H1 (cell line): ENCODE measurements around the gene CACNA2D1. TPM values are rescaled to one million over a fixed set of nuclear protein-coding genes. Genes with fewer than 3 reads are reported as not detected.

ENCODE experiments used
- CTCF ChIA-PET: fragments of 300-600 bp; sonication (Branson Sonifier 250); formaldehyde crosslinking; loops from one replicate; lab custom pipeline; 2021; ENCODE audit not compliant: partially characterized antibody; lab: Charles Lee
- POLR2A ChIA-PET: fragments of 300-600 bp; sonication (Branson Sonifier 250); formaldehyde crosslinking; loops from one replicate; lab custom pipeline; 2021; ENCODE audit warnings: inconsistent platforms; ENCODE audit not compliant: partially characterized antibody; lab: Charles Lee
- DNase-seq, 2 experiments: peaks; one replicate each; pipeline versions ENCODE4 v3.0.0 to v3.0.0-alpha.2; 2010 to 2022; ENCODE audit warnings: low spot score in 2 of 2, low read depth in 1 of 2, mixed read lengths in 1 of 2
- FAIRE-seq: peaks from 2 replicates; lab custom pipeline; 2011; peaks lifted over from hg19 to GRCh38; lab: Jason Lieb, UNC
- H2AFZ ChIP-seq: 2 replicates; pipeline ENCODE4 v1.8.1; 2012; ENCODE audit warnings: low read length, inconsistent platforms
- H2AK5ac ChIP-seq: 2 replicates; pipeline ENCODE4 v1.6.1; 2013; ENCODE audit warnings: low read depth, low read length
- H2BK120ac ChIP-seq: replicated peaks from 2 replicates; pipeline ENCODE3; 2013; ENCODE audit warnings: low read depth, low read length, inconsistent platforms
- H2BK12ac ChIP-seq: 2 replicates; pipeline ENCODE4 v1.6.1; 2013; ENCODE audit warnings: low read depth, low read length
- H2BK15ac ChIP-seq: 2 replicates; pipeline ENCODE4 v1.6.1; 2013; ENCODE audit warnings: low read length
- H2BK20ac ChIP-seq: 2 replicates; pipeline ENCODE4 v1.6.1; 2013; ENCODE audit warnings: low read length
- H2BK5ac ChIP-seq: 2 replicates; pipeline ENCODE4 v1.6.1; 2013; ENCODE audit warnings: low read depth, low read length
- H3K14ac ChIP-seq: 2 replicates; pipeline ENCODE4 v1.6.1; 2013; ENCODE audit warnings: inconsistent platforms; ENCODE audit not compliant: insufficient read length
- H3K18ac ChIP-seq: 2 replicates; pipeline ENCODE4 v1.6.1; 2013; ENCODE audit warnings: low read length; ENCODE audit errors: extremely low read depth
- H3K23ac ChIP-seq: 2 replicates; pipeline ENCODE4 v1.6.1; 2013; ENCODE audit warnings: inconsistent platforms; ENCODE audit not compliant: insufficient read length
- H3K23me2 ChIP-seq: 2 replicates; pipeline ENCODE4 v1.6.1; 2013; ENCODE audit warnings: low read depth, low read length
- H3K27ac ChIP-seq: 2 replicates; pipeline ENCODE4 v1.6.1; 2011; ENCODE audit warnings: low read depth, low read length, inconsistent platforms
- H3K27me3 ChIP-seq, 4 experiments: replicated peaks in 1 of 4; 1 replicate in 1 of 4; 2 replicates in 3 of 4; pipeline versions ENCODE4 v1.6.1 to v1.8.1; 2011 to 2013; ENCODE audit warnings: low read length in 3 of 4, mild to moderate bottlenecking in 3 of 4, inconsistent platforms in 2 of 4, mixed read lengths in 2 of 4, moderate library complexity in 1 of 4; ENCODE audit not compliant: control insufficient read depth in 3 of 4, insufficient read depth in 3 of 4; ENCODE audit errors: extremely low read depth in 1 of 4
- H3K36me3 ChIP-seq, 4 experiments: 2 replicates each; pipeline versions ENCODE4 v1.6.1 to v1.8.1; 2011 to 2013; ENCODE audit warnings: mild to moderate bottlenecking in 4 of 4, low read length in 3 of 4, moderate library complexity in 2 of 4, control low read depth in 1 of 4, inconsistent platforms in 1 of 4; ENCODE audit not compliant: insufficient read depth in 4 of 4, control insufficient read depth in 2 of 4
- H3K4ac ChIP-seq: replicated peaks from 2 replicates; pipeline ENCODE3; 2013; ENCODE audit warnings: low read length, low read depth, mixed read lengths, inconsistent platforms; ENCODE audit not compliant: insufficient read length
- H3K4me1 ChIP-seq, 4 experiments: replicated peaks in 1 of 4; 1 replicate in 1 of 4; 2 replicates in 3 of 4; pipeline versions ENCODE4 v1.6.1 to v1.8.1; 2011 to 2013; ENCODE audit warnings: low read length in 3 of 4, inconsistent platforms in 2 of 4, mixed read lengths in 1 of 4; ENCODE audit not compliant: insufficient read depth in 4 of 4, control insufficient read depth in 3 of 4
- H3K4me2 ChIP-seq, 2 experiments: 2 replicates each; pipeline versions ENCODE4 v1.6.1 to v1.8.1; 2011 to 2013; ENCODE audit warnings: low read depth in 2 of 2, low read length in 2 of 2, control low read depth in 1 of 2, inconsistent platforms in 1 of 2, mild to moderate bottlenecking in 1 of 2; ENCODE audit not compliant: insufficient read depth in 1 of 2
- H3K4me3 ChIP-seq, 4 experiments: fragments of 200-600, 300-600 bp in 1 of 4; sonication (generic), shearing (Covaris generic), sonication (Bioruptor Twin) in 1 of 4; 2 replicates each; pipeline versions ENCODE4 v1.5.1 to v1.8.1; 2011 to 2016; ENCODE audit warnings: low read length in 4 of 4, low read depth in 3 of 4, control low read depth in 2 of 4, inconsistent platforms in 2 of 4, mild to moderate bottlenecking in 2 of 4, mixed read lengths in 1 of 4, moderate library complexity in 1 of 4; ENCODE audit not compliant: insufficient read depth in 2 of 4; ENCODE audit errors: extremely low read depth in 1 of 4
- H3K56ac ChIP-seq: replicated peaks from 2 replicates; pipeline ENCODE3; 2013; ENCODE audit warnings: low read depth, mild to moderate bottlenecking, mixed read lengths, low read length, inconsistent platforms; ENCODE audit not compliant: insufficient read length
- H3K79me1 ChIP-seq: 2 replicates; pipeline ENCODE4 v1.6.1; 2013; ENCODE audit warnings: low read depth, low read length, control low read depth
- H3K79me2 ChIP-seq, 2 experiments: 2 replicates each; pipeline versions ENCODE4 v1.6.1 to v1.8.1; 2012 to 2013; ENCODE audit warnings: low read length in 2 of 2, mild to moderate bottlenecking in 2 of 2, inconsistent platforms in 1 of 2; ENCODE audit not compliant: insufficient read depth in 2 of 2, control insufficient read depth in 1 of 2
- H3K9ac ChIP-seq, 4 experiments: replicated peaks in 1 of 4; 1 replicate in 1 of 4; 2 replicates in 3 of 4; pipeline versions ENCODE4 v1.6.1 to v1.8.1; 2011 to 2013; ENCODE audit warnings: low read depth in 3 of 4, low read length in 3 of 4, control low read depth in 2 of 4, mild to moderate bottlenecking in 2 of 4, moderate library complexity in 2 of 4, inconsistent platforms in 1 of 4; ENCODE audit errors: extremely low read depth in 1 of 4
- H3K9me3 ChIP-seq, 2 experiments: 2 replicates each; pipeline versions ENCODE4 v1.6.1 to v1.8.1; 2012 to 2013; ENCODE audit warnings: mild to moderate bottlenecking in 2 of 2, moderate library complexity in 2 of 2, control low read depth in 1 of 2, inconsistent platforms in 1 of 2, low read depth in 1 of 2, low read length in 1 of 2, mixed read lengths in 1 of 2; ENCODE audit not compliant: insufficient read depth in 2 of 2
- H4K20me1 ChIP-seq, 2 experiments: replicated peaks in 1 of 2; 2 replicates each; pipeline versions ENCODE3 to v1.8.1; 2011 to 2013; ENCODE audit warnings: inconsistent platforms in 2 of 2, low read length in 2 of 2, mild to moderate bottlenecking in 1 of 2; ENCODE audit not compliant: insufficient read depth in 2 of 2, control insufficient read depth in 1 of 2
- H4K5ac ChIP-seq: 2 replicates; pipeline ENCODE4 v1.6.1; 2013; ENCODE audit warnings: low read length, low read depth, mixed read lengths, inconsistent platforms; ENCODE audit not compliant: insufficient read length
- H4K8ac ChIP-seq: 2 replicates; pipeline ENCODE4 v1.8.0; 2013; ENCODE audit warnings: mild to moderate bottlenecking, moderate library complexity, low read length, inconsistent platforms; ENCODE audit not compliant: insufficient read depth; ENCODE audit errors: extremely low read depth
- H4K91ac ChIP-seq: replicated peaks from 2 replicates; pipeline ENCODE3; 2013; ENCODE audit warnings: low read length, mixed read lengths, inconsistent platforms; ENCODE audit not compliant: insufficient read length
- ATF3 ChIP-seq: IDR thresholded peaks from 2 replicates; pipeline ENCODE4 v1.6.1; 2011; ENCODE audit warnings: low read depth, mild to moderate bottlenecking, low read length; ENCODE audit not compliant: insufficient read depth
- BACH1 ChIP-seq: IDR thresholded peaks from 2 replicates; pipeline ENCODE4 v1.6.1; 2012; ENCODE audit warnings: low read length, improper control_type of control experiment
- CHD1 ChIP-seq: IDR thresholded peaks from 2 replicates; pipeline ENCODE4 v1.6.1; 2012; ENCODE audit warnings: low read depth, low read length, improper control_type of control experiment
- E2F6 ChIP-seq: IDR thresholded peaks from 2 replicates; pipeline ENCODE4 v1.6.1; 2012; ENCODE audit warnings: inconsistent platforms
- EGR1 ChIP-seq: IDR thresholded peaks from 2 replicates; pipeline ENCODE4 v1.6.1; 2011; ENCODE audit warnings: low read depth, low read length, borderline replicate concordance
- EZH2 ChIP-seq: fragments of 200-600 bp; sonication (generic); IDR thresholded peaks from 2 replicates; pipeline ENCODE4 v1.7.1; 2012; ENCODE audit warnings: low read depth, mild to moderate bottlenecking, moderate library complexity, low read length, inconsistent platforms; ENCODE audit not compliant: severe bottlenecking
- HDAC2 ChIP-seq, 2 experiments: fragments of 300-600 bp in 1 of 2; sonication (generic) in 1 of 2; IDR thresholded peaks; 2 replicates each; pipeline ENCODE4 v1.6.1; 2011 to 2012; ENCODE audit warnings: low read depth in 2 of 2, low read length in 2 of 2, mild to moderate bottlenecking in 2 of 2, moderate library complexity in 2 of 2, borderline replicate concordance in 1 of 2, inconsistent platforms in 1 of 2
- JUN ChIP-seq: IDR thresholded peaks from 2 replicates; pipeline ENCODE4 v1.6.1; 2011; ENCODE audit warnings: low read depth, mild to moderate bottlenecking, improper control_type of control experiment, low read length
- KDM4A ChIP-seq: IDR thresholded peaks from one replicate; pipeline ENCODE4 v1.7.1; 2012; ENCODE audit warnings: low read depth, mild to moderate bottlenecking, moderate library complexity, low read length, inconsistent platforms; ENCODE audit not compliant: severe bottlenecking
- POLR2A ChIP-seq, 2 experiments: IDR thresholded peaks; 1 replicate in 1 of 2; 2 replicates in 1 of 2; pipeline ENCODE4 v1.6.1; 2011; ENCODE audit warnings: low read depth in 2 of 2, low read length in 2 of 2, mild to moderate bottlenecking in 2 of 2; ENCODE audit errors: control extremely low read depth in 1 of 2
- SIN3A ChIP-seq, 2 experiments: IDR thresholded peaks in 1 of 2; conservative IDR thresholded peaks in 1 of 2; 2 replicates each; pipeline ENCODE4 v1.6.1; 2011 to 2012; ENCODE audit warnings: low read length in 2 of 2, improper control_type of control experiment in 1 of 2, low read depth in 1 of 2, mild to moderate bottlenecking in 1 of 2
- TBP ChIP-seq: IDR thresholded peaks from 2 replicates; pipeline ENCODE4 v1.6.1; 2011; ENCODE audit warnings: low read depth, low read length, improper control_type of control experiment
- TCF12 ChIP-seq: IDR thresholded peaks from 2 replicates; pipeline ENCODE4 v1.6.1; 2011; ENCODE audit warnings: low read depth, mild to moderate bottlenecking, low read length
- WGBS, 2 experiments: shearing (Covaris generic) in 1 of 2; methylation state at CpG; one replicate each; pipeline versions ENCODE4 v1.1.6 to v1.1.7; 2013 to 2015; ENCODE audit warnings: low lambda C conversion rate in 2 of 2, mixed read lengths in 2 of 2, inconsistent platforms in 1 of 2, low coverage in 1 of 2, missing lambda C conversion rate in 1 of 2; ENCODE audit not compliant: insufficient replicate concordance in 2 of 2, insufficient coverage in 1 of 2, insufficient read length in 1 of 2; ENCODE audit errors: extremely low coverage in 1 of 2, missing lambda C conversion rate in 1 of 2; 5-methylcytosine and 5-hydroxymethylcytosine counted together
- polyA plus RNA-seq, 7 experiments: library from polyadenylated mRNA; depleted of rRNA in 3 of 7; stranded (reverse) in 5 of 7; unstranded in 2 of 7; fragments of >200 nt in 5 of 7; fragments of 200-250 nt in 2 of 7; gene quantifications; 1 replicate in 5 of 7; 2 replicates in 1 of 7; 4 replicates in 1 of 7; pipeline versions ENCODE4 v1.2.1 to v1.2.3, GENCODE V29; 2011 to 2013; ENCODE audit warnings: missing spikeins in 2 of 7, mixed read lengths in 2 of 7
- total RNA-seq: library from RNA; stranded (reverse); fragmentation: NEBNext Ultra II Directional; extraction: Animal tissue kit (Norgen Biotek cat#: 25700); gene quantifications from 2 replicates; pipeline ENCODE4 v1.2.1, GENCODE V29; 2021

Gene CACNA2D1
- total and polyA plus RNA-seq, 2 of the 8 experiments (the other 6 are each of a cell fraction or from before 2014, with no cell fraction given), result 4.3 to 27.3 TPM

GRCh38 chr7:82347808-82348207 is 95.8 kb downstream of the CACNA2D1 start:
- no peak overlapping the region for H2BK15ac ChIP-seq
- H3K27me3 ChIP-seq, result no peaks in the 10 kb centered on the region
- H3K9ac ChIP-seq, result no peak overlapping the region
- WGBS, 2 experiments, result 86% methylated on average over 1 of the region's 1 CpG; no CpG with 5 or more reads in 1 of the 2 experiments
- H3K56ac ChIP-seq, result no peak overlapping the region
- no peaks in the 10 kb centered on the region for H3K79me1 ChIP-seq
- H3K4me1 ChIP-seq, result no peaks in the 10 kb centered on the region; a peak in 1 of 7 replicates
- H2BK20ac ChIP-seq, result no peak overlapping the region
- CTCF ChIA-PET, result no interaction called here
- no peak overlapping the region for H3K4me3 ChIP-seq
- FAIRE-seq (no peak), DNase-seq (no peak)
- POLR2A ChIA-PET, result no interaction called here
- no peak overlapping the region for H4K91ac ChIP-seq
- no peak overlapping the region for H4K5ac ChIP-seq
- H2BK120ac ChIP-seq, result no peak overlapping the region
- H3K79me2 ChIP-seq, result no peaks in the 10 kb centered on the region; a peak in 1 of 4 replicates
- no peak overlapping the region for H2AK5ac ChIP-seq
- H3K9me3 ChIP-seq, result no peaks in the 10 kb centered on the region
- no peak overlapping the region for H3K4me2 ChIP-seq
- H3K18ac ChIP-seq, result no peak overlapping the region
- H3K27ac ChIP-seq, result no peak overlapping the region
- no peak overlapping the region for H3K23ac ChIP-seq
- no peak overlapping the region for H3K14ac ChIP-seq
- H4K8ac ChIP-seq, result no peak overlapping the region
- peaks cover 0 to 4% (median 0%) of the 10 kb centered on the region in 4 experiments; a peak in 1 of 8 replicates for H3K36me3 ChIP-seq
- no peaks in the 10 kb centered on the region for H4K20me1 ChIP-seq
- H2BK5ac ChIP-seq, result no peak overlapping the region
- H3K23me2 ChIP-seq, result no peaks in the 10 kb centered on the region
- no peak overlapping the region for H3K4ac ChIP-seq
- H2AFZ ChIP-seq, result no peak overlapping the region
- no peak overlapping the region for H2BK12ac ChIP-seq
- TF ChIP-seq EZH2 (no peak), E2F6 (no peak), JUN (no peak), TCF12 (no peak), POLR2A (IDR thresholded peaks at IDR 0.05; ENCODE audit: control extremely low read depth in 1 of 2, low read depth in 2 of 2, low read length in 2 of 2) (no peak), KDM4A (no peak), ATF3 (no peak), HDAC2 (IDR thresholded peaks at IDR 0.05; ENCODE audit: borderline replicate concordance in 1 of 2, low read depth in 2 of 2, low read length in 2 of 2) (no peak), TBP (no peak), BACH1 (no peak), EGR1 (no peak), CHD1 (no peak), SIN3A (conservative IDR thresholded peaks at IDR 0.05 in 1 of 2, IDR thresholded peaks at IDR 0.05 in 1 of 2; ENCODE audit: low read depth in 1 of 2, low read length in 2 of 2) (no peak)
